Measurements from ENCODE around the gene WDR5.
"Not testable (repeated sequence)": the region's sequence is repeated elsewhere in the genome, so short reads cannot be mapped to it uniquely, and the experiment has no call there.

WDR5 gene

DNA sequence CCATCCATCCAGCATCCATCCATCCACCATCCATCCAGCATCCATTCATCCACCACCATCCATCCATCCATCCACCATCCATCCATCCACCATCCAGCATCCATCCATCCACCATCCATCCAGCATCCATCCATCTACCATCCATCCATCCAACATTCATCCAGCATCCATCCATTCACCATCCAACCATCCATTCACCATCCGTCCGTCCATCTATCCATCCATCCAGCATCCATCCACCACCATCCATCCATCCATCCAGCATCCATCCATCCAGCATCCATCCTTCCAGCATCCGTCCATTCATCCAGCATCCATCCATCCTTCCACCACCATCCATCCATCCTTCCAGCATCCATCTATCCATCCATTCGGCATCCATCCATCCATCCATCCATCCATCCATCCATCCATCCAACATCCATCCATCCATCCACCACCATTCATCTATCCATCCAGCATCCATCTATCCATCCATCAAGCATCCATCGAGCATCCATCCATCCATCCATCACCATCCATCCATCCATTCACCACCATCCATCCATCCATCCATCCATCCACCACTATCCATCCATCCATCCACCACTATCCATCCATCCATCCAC is 32.4 kb upstream of the WDR5 start:
- H3K4me3 ChIP-seq (ENCODE audit: low read length): no peak overlapping the region
- no peak for DNase-seq (ENCODE audit: low read depth)
- TF ChIP-seq, protein P1, sequence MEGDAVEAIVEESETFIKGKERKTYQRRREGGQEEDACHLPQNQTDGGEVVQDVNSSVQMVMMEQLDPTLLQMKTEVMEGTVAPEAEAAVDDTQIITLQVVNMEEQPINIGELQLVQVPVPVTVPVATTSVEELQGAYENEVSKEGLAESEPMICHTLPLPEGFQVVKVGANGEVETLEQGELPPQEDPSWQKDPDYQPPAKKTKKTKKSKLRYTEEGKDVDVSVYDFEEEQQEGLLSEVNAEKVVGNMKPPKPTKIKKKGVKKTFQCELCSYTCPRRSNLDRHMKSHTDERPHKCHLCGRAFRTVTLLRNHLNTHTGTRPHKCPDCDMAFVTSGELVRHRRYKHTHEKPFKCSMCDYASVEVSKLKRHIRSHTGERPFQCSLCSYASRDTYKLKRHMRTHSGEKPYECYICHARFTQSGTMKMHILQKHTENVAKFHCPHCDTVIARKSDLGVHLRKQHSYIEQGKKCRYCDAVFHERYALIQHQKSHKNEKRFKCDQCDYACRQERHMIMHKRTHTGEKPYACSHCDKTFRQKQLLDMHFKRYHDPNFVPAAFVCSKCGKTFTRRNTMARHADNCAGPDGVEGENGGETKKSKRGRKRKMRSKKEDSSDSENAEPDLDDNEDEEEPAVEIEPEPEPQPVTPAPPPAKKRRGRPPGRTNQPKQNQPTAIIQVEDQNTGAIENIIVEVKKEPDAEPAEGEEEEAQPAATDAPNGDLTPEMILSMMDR (IDR thresholded peaks at IDR 0.05; ENCODE audit: insufficient read depth, low read depth, low read length, missing control alignments): no peak

DNA sequence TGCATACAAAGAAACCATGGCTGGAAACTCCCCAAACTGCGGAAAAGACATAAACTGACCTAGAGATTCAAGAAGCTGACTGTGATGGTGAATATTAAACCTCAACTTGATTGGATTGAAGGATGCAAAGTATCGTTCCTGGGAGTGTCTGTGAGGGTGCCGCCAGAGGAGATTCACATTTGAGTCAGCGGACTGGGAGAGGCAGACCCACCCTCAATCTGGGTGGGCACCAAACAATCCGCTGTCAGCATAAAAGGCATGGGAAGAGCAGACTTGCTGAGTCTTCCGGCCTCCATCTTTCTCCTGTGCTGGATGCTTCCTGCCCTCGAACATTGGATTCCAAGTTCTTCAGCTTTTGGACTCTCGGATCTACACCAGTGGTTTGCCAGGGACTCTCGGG is 24.8 kb upstream of the WDR5 start:
- TF ChIP-seq, protein P1 (IDR thresholded peaks at IDR 0.05; ENCODE audit: insufficient read depth, low read depth, low read length, missing control alignments): no peak
- H3K4me3 ChIP-seq (ENCODE audit: low read length): no peak overlapping the region
- DNase-seq (ENCODE audit: low read depth): no peak

DNA sequence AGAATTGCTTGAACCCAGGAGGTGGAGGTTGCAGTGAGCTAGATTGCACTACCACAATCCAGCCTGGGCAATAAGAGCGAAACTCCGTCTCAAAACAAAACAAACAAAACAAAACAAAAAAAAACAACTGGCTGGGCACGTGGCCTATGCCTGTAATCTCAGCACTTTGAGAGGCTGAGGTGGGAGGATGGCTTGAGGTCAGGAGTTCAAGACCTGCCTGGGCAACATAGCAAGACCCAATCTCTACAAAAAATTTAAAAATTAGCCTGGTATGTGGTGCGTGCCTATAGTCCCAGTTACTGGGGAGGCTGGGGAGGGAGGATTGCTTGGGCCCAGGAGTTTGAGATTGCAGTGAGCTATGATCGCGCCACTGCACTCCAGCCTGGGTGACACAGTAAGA is 23.3 kb upstream of the WDR5 start:
- no peak overlapping the region for H3K4me3 ChIP-seq (ENCODE audit: low read length)
- TF ChIP-seq, protein P1 (IDR thresholded peaks at IDR 0.05; ENCODE audit: insufficient read depth, low read depth, low read length, missing control alignments): no peak
- DNase-seq (ENCODE audit: low read depth): no peak

DNA sequence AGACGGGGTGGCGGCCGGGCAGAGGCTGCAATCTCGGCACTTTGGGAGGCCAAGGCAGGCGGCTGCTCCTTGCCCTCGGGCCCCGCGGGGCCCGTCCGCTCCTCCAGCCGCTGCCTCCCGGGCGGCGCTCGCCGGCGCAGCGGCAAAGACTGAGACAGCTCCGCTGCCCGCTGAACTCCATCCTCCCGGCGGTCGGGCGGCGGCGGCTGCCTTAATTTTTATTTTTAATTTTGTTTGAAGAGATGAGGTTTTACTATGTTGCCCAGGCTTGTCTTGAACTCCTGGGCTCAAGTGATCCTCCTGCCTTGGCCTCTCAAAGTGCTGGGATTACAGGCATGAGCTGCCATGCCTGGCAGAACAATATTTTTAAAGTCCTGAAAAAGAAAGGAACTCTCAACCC is 16.9 kb upstream of the WDR5 start:
- H3K4me3 ChIP-seq (ENCODE audit: low read length); DNase-seq (ENCODE audit: low read depth): not testable (repeated sequence)

DNA sequence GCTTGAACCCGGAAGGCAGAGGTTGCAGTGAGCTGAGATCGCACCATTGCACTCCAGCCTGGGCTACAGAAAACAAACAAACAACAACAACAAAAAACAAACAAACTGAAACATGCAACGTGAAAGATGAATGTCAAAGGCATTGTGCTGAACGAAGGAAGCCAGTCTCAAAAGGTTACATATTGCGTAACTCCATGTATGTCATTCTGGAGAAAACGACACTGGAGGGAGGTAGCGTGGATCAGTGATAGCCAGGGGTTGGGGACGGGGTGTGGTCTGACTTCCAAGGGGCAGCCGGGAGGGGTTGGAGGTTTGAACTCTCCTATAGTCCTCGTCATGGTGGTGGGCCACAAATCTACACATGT is 12.1 kb upstream of the WDR5 start:
- H3K4me3 ChIP-seq (ENCODE audit: low read length): no peak overlapping the region
- no peak for DNase-seq (ENCODE audit: low read depth)
- TF ChIP-seq, protein P1 (IDR thresholded peaks at IDR 0.05; ENCODE audit: insufficient read depth, low read depth, low read length, missing control alignments): no peak

DNA sequence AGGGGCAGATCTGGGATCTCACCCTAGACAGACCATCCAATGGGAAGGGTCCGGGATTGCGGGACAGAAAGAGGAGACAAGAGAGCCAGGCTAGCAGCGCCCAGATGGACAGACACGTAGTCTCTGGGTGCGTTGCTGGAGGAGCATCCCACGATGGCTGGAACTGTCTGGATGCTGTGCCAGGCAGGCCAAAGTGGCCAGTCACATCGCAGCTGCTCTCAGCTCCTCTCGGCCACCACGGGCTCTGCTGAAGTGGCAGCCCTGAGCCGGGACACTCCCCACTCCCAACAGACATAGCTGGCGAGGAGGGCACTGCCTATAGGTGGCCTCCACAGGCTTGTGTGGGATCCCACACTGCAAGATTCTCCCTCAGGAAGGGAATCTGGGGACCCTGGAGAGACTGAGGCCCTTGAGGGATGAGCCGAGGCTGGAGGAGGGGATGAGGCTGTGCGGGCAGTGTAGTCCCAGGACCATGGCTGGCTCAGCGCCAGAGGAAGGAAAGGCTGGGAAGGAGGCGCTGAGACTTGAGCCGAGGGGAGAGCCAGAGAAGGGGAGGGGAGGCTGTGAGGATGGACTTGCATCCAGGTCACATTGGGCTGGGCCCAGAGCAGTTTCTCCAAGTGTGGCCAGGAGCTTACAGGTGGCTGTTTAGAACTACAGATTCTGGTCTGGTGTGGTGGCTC is 10.3 kb upstream of the WDR5 start:
- TF ChIP-seq, protein P1 (IDR thresholded peaks at IDR 0.05; ENCODE audit: insufficient read depth, low read depth, low read length, missing control alignments): no peak
- no peak overlapping the region for H3K4me3 ChIP-seq (ENCODE audit: low read length)
- no peak for DNase-seq (ENCODE audit: low read depth)

DNA sequence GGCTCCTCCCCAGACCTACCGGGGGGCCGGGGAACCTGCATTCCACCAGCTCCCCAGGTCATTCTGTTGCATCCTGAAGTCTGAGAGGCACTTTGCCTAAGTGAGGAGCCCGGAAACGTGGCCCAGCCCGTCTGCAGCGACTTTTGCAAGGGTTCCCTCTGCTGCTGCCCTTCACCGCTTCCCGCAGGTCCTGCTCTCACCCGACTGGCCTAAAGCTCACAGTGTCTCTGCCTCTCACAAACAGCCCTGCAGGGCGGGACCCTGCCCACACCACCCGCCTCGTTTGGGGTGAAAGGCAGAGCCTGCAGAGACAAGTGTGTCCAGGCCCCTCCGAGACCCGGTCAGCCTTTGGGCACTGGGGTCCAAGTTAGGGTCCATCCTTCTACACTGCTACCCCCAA is 9.5 kb upstream of the WDR5 start:
- no peak overlapping the region for H3K4me3 ChIP-seq (ENCODE audit: low read length)
- DNase-seq (ENCODE audit: low read depth): no peak
- TF ChIP-seq, protein P1 (IDR thresholded peaks at IDR 0.05; ENCODE audit: insufficient read depth, low read depth, low read length, missing control alignments): no peak

All from epithelial cell of esophagus (primary cell).